A673 (cell line): ENCODE results near the gene CYBC1. TPM values are rescaled to one million over a fixed set of nuclear protein-coding genes. Genes with fewer than 3 reads are reported as not detected.

Experiments used
- BruUV-seq: library from RNA; stranded (reverse); fragments of 400-500 nt; replicated peaks from 2 replicates; lab custom pipeline; 2021; lab: Mats Ljungman, UMichigan
- CTCF ChIA-PET: fragments of 300-600 bp; sonication (Branson Sonifier 250); formaldehyde crosslinking; loops from one replicate; lab custom pipeline; 2022; ENCODE audit warnings: antibody characterized with exemption; lab: Charles Lee
- POLR2A ChIA-PET: fragments of 300-600 bp; sonication (Branson Sonifier 250); formaldehyde crosslinking; loops from one replicate; lab custom pipeline; 2022; ENCODE audit warnings: antibody characterized with exemption; ENCODE audit not compliant: low non-redundant PET; lab: Charles Lee
- DNase-seq: peaks from one replicate; pipeline ENCODE4 v3.0.0-alpha.2; 2015; ENCODE audit warnings: low spot score
- H3K27ac ChIP-seq: fragments of 200-600 bp; sonication (generic); 2 replicates; pipeline ENCODE4 v1.5.1; 2016; ENCODE audit warnings: mixed run types, low read depth, mild to moderate bottlenecking, mixed read lengths, antibody characterized with exemption, low read length; ENCODE audit not compliant: poor library complexity, severe bottlenecking
- H3K27me3 ChIP-seq: fragments of 200-600 bp; sonication (generic); replicated peaks from 2 replicates; pipeline ENCODE4 v1.6.1; 2017; ENCODE audit warnings: mixed run types, low read depth, mild to moderate bottlenecking, mixed read lengths, antibody characterized with exemption, low read length; ENCODE audit not compliant: insufficient read depth, poor library complexity
- H3K36me3 ChIP-seq: fragments of 200-600 bp; sonication (generic); 2 replicates; pipeline ENCODE4 v1.6.1; 2016; ENCODE audit warnings: mixed run types, mild to moderate bottlenecking, mixed read lengths, antibody characterized with exemption, low read length; ENCODE audit not compliant: insufficient read depth, poor library complexity, severe bottlenecking
- H3K4me1 ChIP-seq: fragments of 200-600 bp; sonication (generic); 2 replicates; pipeline ENCODE4 v1.6.1; 2017; ENCODE audit warnings: mixed run types, mild to moderate bottlenecking, mixed read lengths, antibody characterized with exemption, low read length; ENCODE audit not compliant: insufficient read depth, poor library complexity, severe bottlenecking
- H3K4me3 ChIP-seq: fragments of 200-600 bp; sonication (generic); 2 replicates; pipeline ENCODE4 v1.5.1; 2016; ENCODE audit warnings: low read depth, mixed run types, mild to moderate bottlenecking, mixed read lengths, low read length; ENCODE audit not compliant: poor library complexity, severe bottlenecking
- H3K9me3 ChIP-seq: fragments of 200-600 bp; sonication (generic); 2 replicates; pipeline ENCODE4 v1.6.1; 2016; ENCODE audit warnings: mixed run types, low read depth, mild to moderate bottlenecking, mixed read lengths, antibody characterized with exemption, low read length; ENCODE audit not compliant: poor library complexity, severe bottlenecking
- EZH2 ChIP-seq: fragments of 200-600 bp; sonication (generic); IDR thresholded peaks from 2 replicates; pipeline ENCODE4 v1.6.1; 2017; ENCODE audit warnings: borderline replicate concordance, low read depth, mild to moderate bottlenecking, mixed read lengths, antibody characterized with exemption, low read length; ENCODE audit not compliant: poor library complexity, severe bottlenecking
- intact Hi-C: fragments of 100-400 bp; cut with micrococcal nuclease; formaldehyde crosslinking; loops from one replicate; pipeline ENCODE4 v1.10.0; 2022; ENCODE audit not compliant: unreplicated experiment
- total RNA-seq: library from RNA; stranded (reverse); gene quantifications from 2 replicates; pipeline ENCODE4 v1.2.3, GENCODE V29; 2021
- TF ChIP-seq, protein P1 (sequence below): fragments of 300-800, 200-600 bp; sonication (generic); conservative IDR thresholded peaks from 2 replicates; pipeline ENCODE4 v1.5.1; 2017; ENCODE audit warnings: low read depth, mild to moderate bottlenecking, antibody characterized with exemption, low read length, moderate library complexity, mixed read lengths

Gene CYBC1
- total RNA-seq, 1 experiment from 2014 or later: 72.8 TPM

- Histone ChIP-seq H3K27ac (no peak overlapping the region), H3K27me3 (no peaks in the 10 kb centered on the region), H3K4me3 (no peak overlapping the region), H3K9me3 (no peaks in the 10 kb centered on the region), H3K4me1 (peaks cover 5% of the 10 kb centered on the region), H3K36me3 (peaks cover 3% of the 10 kb centered on the region)
- TF ChIP-seq, protein P1, sequence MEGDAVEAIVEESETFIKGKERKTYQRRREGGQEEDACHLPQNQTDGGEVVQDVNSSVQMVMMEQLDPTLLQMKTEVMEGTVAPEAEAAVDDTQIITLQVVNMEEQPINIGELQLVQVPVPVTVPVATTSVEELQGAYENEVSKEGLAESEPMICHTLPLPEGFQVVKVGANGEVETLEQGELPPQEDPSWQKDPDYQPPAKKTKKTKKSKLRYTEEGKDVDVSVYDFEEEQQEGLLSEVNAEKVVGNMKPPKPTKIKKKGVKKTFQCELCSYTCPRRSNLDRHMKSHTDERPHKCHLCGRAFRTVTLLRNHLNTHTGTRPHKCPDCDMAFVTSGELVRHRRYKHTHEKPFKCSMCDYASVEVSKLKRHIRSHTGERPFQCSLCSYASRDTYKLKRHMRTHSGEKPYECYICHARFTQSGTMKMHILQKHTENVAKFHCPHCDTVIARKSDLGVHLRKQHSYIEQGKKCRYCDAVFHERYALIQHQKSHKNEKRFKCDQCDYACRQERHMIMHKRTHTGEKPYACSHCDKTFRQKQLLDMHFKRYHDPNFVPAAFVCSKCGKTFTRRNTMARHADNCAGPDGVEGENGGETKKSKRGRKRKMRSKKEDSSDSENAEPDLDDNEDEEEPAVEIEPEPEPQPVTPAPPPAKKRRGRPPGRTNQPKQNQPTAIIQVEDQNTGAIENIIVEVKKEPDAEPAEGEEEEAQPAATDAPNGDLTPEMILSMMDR: no peak
- TF ChIP-seq EZH2: no peak
- CTCF ChIA-PET: no interaction called here
- no peak for DNase-seq
- intact Hi-C loops: no loop called here
- POLR2A ChIA-PET: no interaction called here
- no TSS peak for BruUV-seq
Observed at GRCh38 chr17:82405051-82405450, 45.5 kb downstream of the CYBC1 start.

DNA sequence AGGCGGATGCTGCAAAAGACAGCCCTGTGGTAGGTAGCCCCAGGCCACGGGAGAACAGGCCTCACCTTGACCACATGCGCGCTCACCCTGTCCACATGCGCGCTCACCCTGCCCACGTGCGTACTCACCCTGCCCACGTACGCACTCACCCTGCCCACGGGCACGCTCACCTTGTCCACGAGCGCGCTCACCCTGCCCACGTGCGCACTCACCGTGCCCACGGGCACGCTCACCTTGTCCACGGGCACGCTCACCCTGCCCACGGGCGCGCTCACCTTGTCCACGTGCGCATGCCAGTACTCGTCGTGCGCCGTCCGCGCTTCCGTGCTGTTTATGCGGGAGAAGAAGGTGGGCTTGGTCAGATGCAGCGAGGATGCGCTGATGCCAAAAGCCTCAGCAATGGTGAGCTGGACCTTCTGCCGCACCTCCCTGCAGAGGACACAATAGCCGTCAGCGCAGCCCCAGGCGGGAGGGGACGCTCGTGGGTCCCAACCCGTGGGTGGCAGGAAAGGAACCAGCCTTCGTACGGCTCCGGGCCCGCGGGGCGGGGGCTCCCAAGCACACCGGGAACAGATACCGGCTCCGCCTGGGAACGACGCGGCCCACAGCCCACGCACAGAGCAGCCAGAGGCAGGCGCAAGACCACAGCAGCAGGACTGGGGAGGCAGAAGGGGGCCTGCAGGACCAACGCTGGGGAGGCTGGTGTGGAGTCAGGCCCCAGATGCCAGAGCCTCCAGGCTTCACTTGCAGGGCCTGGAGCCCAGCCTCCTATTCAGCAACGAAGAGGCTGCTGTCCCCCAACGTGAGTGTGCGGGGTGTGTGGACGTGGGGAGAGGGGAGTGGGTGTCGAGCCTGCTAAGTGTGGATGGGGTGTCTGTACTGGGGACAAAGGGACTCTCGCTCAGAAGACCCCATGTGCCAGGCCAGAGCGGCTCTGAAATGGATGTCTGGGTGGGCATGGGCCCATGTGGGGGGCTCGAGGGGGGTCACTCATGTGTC is 46.6 kb downstream of the CYBC1 start:
- Histone ChIP-seq H3K27me3 (no peaks in the 10 kb centered on the region), H3K36me3 (peaks cover 3% of the 10 kb centered on the region), H3K9me3 (no peaks in the 10 kb centered on the region), H3K27ac (no peak overlapping the region), H3K4me1 (peaks cover 16% of the 10 kb centered on the region), H3K4me3 (no peak overlapping the region)
- no peak for TF ChIP-seq EZH2
- TF ChIP-seq, protein P1: no peak
- no TSS peak for BruUV-seq
- POLR2A ChIA-PET: no interaction called here
- CTCF ChIA-PET: no interaction called here
- no peak for DNase-seq
- intact Hi-C loops: no loop called here

DNA sequence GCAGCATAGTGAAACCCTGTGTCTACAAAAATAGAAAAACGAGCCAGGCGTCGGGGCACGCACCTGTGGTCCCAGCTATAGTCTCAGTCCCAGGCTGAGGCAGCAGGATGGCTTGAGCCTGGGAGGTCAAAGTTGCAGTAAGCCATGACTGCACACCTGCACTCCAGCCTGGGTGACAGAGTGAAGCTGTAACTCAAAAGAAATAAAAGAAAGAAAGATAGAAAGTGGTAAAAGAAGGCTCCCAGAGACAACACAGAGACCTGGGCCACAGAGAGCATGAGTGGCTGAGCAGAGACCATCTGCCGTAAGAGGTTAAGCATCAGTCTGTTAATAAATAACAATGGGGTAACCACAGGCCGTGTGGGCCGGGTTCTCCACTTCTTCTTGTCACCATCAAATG is 47.7 kb downstream of the CYBC1 start:
- Histone ChIP-seq H3K36me3 (peaks cover 3% of the 10 kb centered on the region), H3K4me1 (peaks cover 19% of the 10 kb centered on the region), H3K27me3 (no peaks in the 10 kb centered on the region), H3K27ac (no peak overlapping the region), H3K9me3 (no peaks in the 10 kb centered on the region), H3K4me3 (no peak overlapping the region)
- intact Hi-C loops: no loop called here
- no peak for DNase-seq
- TF ChIP-seq, protein P1: no peak
- TF ChIP-seq EZH2: no peak
- ChIA-PET CTCF (no interaction called here), POLR2A (no interaction called here)
- BruUV-seq: no TSS peak
